Tibial nerve (tissue), 4 donors: Measurements from ENCODE around the gene RANBP9. TPM values are rescaled to one million over a fixed set of nuclear protein-coding genes. Genes with fewer than 3 reads are reported as not detected.
A peak's percentile ranks its signal among the peaks of the same experiment; 100 is the strongest.

Experiments
- DNase-seq, 2 donors: peaks; one replicate each; pipeline ENCODE4 v3.0.0-alpha.2; 2019; ENCODE audit warnings: low spot score in 2 of 2
- H3K27ac ChIP-seq, 4 donors: fragments of 200-600 bp; sonication (generic) in 3 of 4; one replicate each; pipeline ENCODE4 v1.5.1; 2017 to 2019; ENCODE audit warnings: mild to moderate bottlenecking in 1 of 4
- H3K27me3 ChIP-seq, 2 donors: fragments of 200-600 bp; sonication (generic) in 1 of 2; one replicate each; pipeline versions ENCODE4 v1.5.1 to v1.6.0; 2017 to 2019
- H3K36me3 ChIP-seq, 3 donors: fragments of 200-600 bp; sonication (generic); one replicate each; pipeline ENCODE4 v1.5.1; 2018 to 2019
- H3K4me1 ChIP-seq, 4 donors: fragments of 200-600 bp; sonication (generic) in 3 of 4; one replicate each; pipeline ENCODE4 v1.5.1; 2017 to 2019
- H3K4me3 ChIP-seq, 4 donors: fragments of 200-600 bp; sonication (generic) in 3 of 4; one replicate each; pipeline ENCODE4 v1.5.1; 2017 to 2019; ENCODE audit warnings: mild to moderate bottlenecking in 1 of 4, moderate library complexity in 1 of 4
- H3K9me3 ChIP-seq, 4 donors: fragments of 200-600 bp; sonication (generic) in 3 of 4; one replicate each; pipeline ENCODE4 v1.5.1; 2017 to 2019
- CTCF ChIP-seq, 5 experiments: fragments of 200-600 bp in 3 of 5; fragments of 450-650 bp in 2 of 5; sonication (generic) in 3 of 5; IDR thresholded peaks; one replicate each; pipeline ENCODE4 v1.5.1; 2016 to 2019; ENCODE audit warnings: antibody characterized with exemption in 5 of 5, mild to moderate bottlenecking in 3 of 5, moderate library complexity in 2 of 5
- EP300 ChIP-seq, 2 donors: sonication (generic); formaldehyde crosslinking; IDR thresholded peaks; one replicate each; pipeline ENCODE4 v1.6.1; 2017; ENCODE audit warnings: antibody characterized with exemption in 2 of 2, mild to moderate bottlenecking in 1 of 2
- POLR2A ChIP-seq, 2 donors: fragments of 450-650 bp; IDR thresholded peaks; one replicate each; pipeline ENCODE4 v1.6.1; 2017; ENCODE audit warnings: antibody characterized with exemption in 2 of 2, mild to moderate bottlenecking in 2 of 2, moderate library complexity in 2 of 2
- WGBS, 2 donors: methylation state at CpG; one replicate each; pipeline ENCODE4 v1.1.5; 2018; 5-methylcytosine and 5-hydroxymethylcytosine counted together
- total RNA-seq, 4 donors: library from RNA; depleted of rRNA; stranded (reverse); fragments of >200 nt; gene quantifications; one replicate each; pipeline ENCODE4 v1.1.0, GENCODE V29; 2016

RANBP9 gene
- total RNA-seq, 4 donors from 2014 or later: 28.5 to 38.4 (median 37.7) TPM

- Histone ChIP-seq H3K27me3 (no peaks in the 10 kb centered on the region), H3K36me3 (no peaks in the 10 kb centered on the region), H3K4me1 (peaks cover 0 to 18% (median 3%) of the 10 kb centered on the region in 4 donors), H3K4me3 (peak overlapping the region; percentile 71 to 91 (median 84)), H3K9me3 (no peaks in the 10 kb centered on the region), H3K27ac (peak overlapping the region; percentile 89 to 98 (median 97))
- no peak for TF ChIP-seq EP300 (IDR thresholded peaks at IDR 0.05)
- no peak for TF ChIP-seq CTCF (IDR thresholded peaks at IDR 0.05)
- no peak for TF ChIP-seq POLR2A (IDR thresholded peaks at IDR 0.05)
- no peak for DNase-seq
- 4 to 7% methylated on average over 14 of the region's 14 CpGs for WGBS, 2 donors
Observed at GRCh38 chr6:13573669-13574110, 137.9 kb downstream of the RANBP9 start.

GRCh38 chr6:13572951-13573654 is 138.5 kb downstream of the RANBP9 start:
- no peak for DNase-seq
- H3K9me3 ChIP-seq: no peaks in the 10 kb centered on the region
- H3K27ac ChIP-seq: peak overlapping the region in 3 of 4 donors; percentile 96 to 98 (median 98)
- no peaks in the 10 kb centered on the region for H3K36me3 ChIP-seq
- peaks cover 0 to 18% (median 3%) of the 10 kb centered on the region in 4 donors for H3K4me1 ChIP-seq
- TF ChIP-seq POLR2A (IDR thresholded peaks at IDR 0.05) (no peak), CTCF (IDR thresholded peaks at IDR 0.05) (no peak), EP300 (IDR thresholded peaks at IDR 0.05) (no peak)
- H3K4me3 ChIP-seq: peak overlapping the region in 3 of 4 donors; percentile 81 to 91 (median 88)
- 78 to 83% methylated on average over 16 of the region's 16 CpGs for WGBS, 2 donors
- H3K27me3 ChIP-seq: no peaks in the 10 kb centered on the region

- no peaks in the 10 kb centered on the region for H3K36me3 ChIP-seq
- 81 to 83% methylated on average over 7 of the region's 7 CpGs for WGBS, 2 donors
- H3K27ac ChIP-seq: no peak overlapping the region
- DNase-seq: no peak
- TF ChIP-seq POLR2A (IDR thresholded peaks at IDR 0.05) (no peak), CTCF (IDR thresholded peaks at IDR 0.05) (no peak), EP300 (IDR thresholded peaks at IDR 0.05) (no peak)
- H3K27me3 ChIP-seq: no peaks in the 10 kb centered on the region
- H3K4me1 ChIP-seq: peaks cover 0 to 18% (median 3%) of the 10 kb centered on the region in 4 donors
- H3K9me3 ChIP-seq: no peaks in the 10 kb centered on the region
- no peak overlapping the region for H3K4me3 ChIP-seq
Observed at GRCh38 chr6:13572240-13572639, 139.4 kb downstream of the RANBP9 start.

Other genes with a start within 250 kb of the RANBP9 start
- gene GFOD1, start 224.2 kb downstream of the RANBP9 start, total RNA-seq: 10 to 100 TPM; 21.8 to 49.4 (median 31.1) TPM
- gene SIRT5, start 137.2 kb downstream of the RANBP9 start, total RNA-seq: 10 to 100 TPM in 3 of 4 donors, 1 to 10 TPM in 1; 7.5 to 13.3 (median 11.7) TPM
- 100 to 1,000 TPM; 108 to 187 (median 125) TPM for gene NOL7, start 96.5 kb downstream of the RANBP9 start, total RNA-seq
- 10 to 100 TPM in 2 of 4 donors, 1 to 10 TPM in 2; 7.9 to 23.7 (median 9.9) TPM for gene MCUR1, start 102.7 kb upstream of the RANBP9 start, total RNA-seq
- 1 to 10 TPM in 1 of 4 donors, under 1 TPM in 1, not detected in 2; 0.39 to 2.1 TPM for gene RNF182, start 213.1 kb upstream of the RANBP9 start, total RNA-seq